GM12865 (cell line): Measurements from ENCODE around the gene KPNB1.

Experiments
- DNase-seq: peaks from one replicate; pipeline ENCODE4 v3.0.0; 2010; ENCODE audit warnings: low read depth
- H3K4me3 ChIP-seq: 2 replicates; pipeline ENCODE4 v1.5.1; 2011; ENCODE audit warnings: mild to moderate bottlenecking, low read depth, low read length, control low read depth
- CTCF ChIP-seq: IDR thresholded peaks from 2 replicates; pipeline ENCODE4 v1.5.1; 2011; ENCODE audit warnings: low read length, control low read depth, low read depth, inconsistent platforms; ENCODE audit not compliant: insufficient read depth; ENCODE audit errors: missing control alignments

Gene KPNB1

GRCh38 chr17:47728214-47728877, 78.6 kb downstream of the KPNB1 start:
- DNase-seq = no peak
- no peak overlapping the region for H3K4me3 ChIP-seq
- no peak for TF ChIP-seq CTCF

- H3K4me3 ChIP-seq = no peak overlapping the region
- DNase-seq = no peak
- TF ChIP-seq CTCF = no peak
Measured at GRCh38 chr17:47729476-47729875, 79.8 kb downstream of the KPNB1 start.

- DNase-seq = no peak
- no peak for TF ChIP-seq CTCF
Measured at GRCh38 chr17:47730681-47731080, 81.0 kb downstream of the KPNB1 start.

GRCh38 chr17:47731396-47731795, 81.7 kb downstream of the KPNB1 start:
- no peak for DNase-seq
- TF ChIP-seq CTCF = no peak
- H3K4me3 ChIP-seq = no peak overlapping the region

More at GRCh38 chr17:47730681-47731080, 81.0 kb downstream of the KPNB1 start:
- H3K4me3 ChIP-seq = no peak overlapping the region

- no peak for DNase-seq
- peak overlapping the region; percentile 70 for H3K4me3 ChIP-seq
- TF ChIP-seq CTCF = no peak
Measured at GRCh38 chr17:47732399-47733046, 82.8 kb downstream of the KPNB1 start.

GRCh38 chr17:47733047-47733673, 83.4 kb downstream of the KPNB1 start, which contains the start of gene TBX21:
TBX21 (plus strand) TSS chr17:47733236; CDS start chr17:47733455, 219 bp downstream.
- TF ChIP-seq CTCF = peak; percentile 37
- peak within 1 kb of the TSS; percentile 70 for H3K4me3 ChIP-seq
- DNase-seq = peak; percentile 94
